Tibial artery (tissue), 4 donors: ENCODE measurements around the gene RBM43.
"Not testable (repeated sequence)": the region's sequence is repeated elsewhere in the genome, so short reads cannot be mapped to it uniquely, and the experiment has no call there.

Experiments used
- DNase-seq, 2 donors: peaks; one replicate each; pipeline ENCODE4 v3.0.0-alpha.2; 2019
- H3K27ac ChIP-seq, 2 donors: fragments of 200-600 bp; sonication (generic) in 1 of 2; 1 replicate in 1 of 2; 2 replicates in 1 of 2; pipeline ENCODE4 v1.5.1; 2018 to 2019; ENCODE audit warnings: mild to moderate bottlenecking in 1 of 2
- H3K27me3 ChIP-seq, 2 donors: fragments of 200-600 bp; sonication (generic) in 1 of 2; one replicate each; pipeline versions ENCODE4 v1.5.1 to v1.6.0; 2016 to 2019
- H3K36me3 ChIP-seq, 3 donors: fragments of 200-600 bp; sonication (generic) in 2 of 3; one replicate each; pipeline ENCODE4 v1.5.1; 2016 to 2019; ENCODE audit warnings: mild to moderate bottlenecking in 2 of 3
- H3K4me1 ChIP-seq, 4 donors: fragments of 200-600 bp; sonication (generic) in 2 of 4; 1 replicate in 3 of 4; 2 replicates in 1 of 4; pipeline ENCODE4 v1.5.1; 2016 to 2019
- H3K4me3 ChIP-seq, 2 donors: fragments of 200-600 bp; sonication (generic) in 1 of 2; 1 replicate in 1 of 2; 2 replicates in 1 of 2; pipeline ENCODE4 v1.5.1; 2018 to 2019; ENCODE audit warnings: mild to moderate bottlenecking in 2 of 2
- H3K9me3 ChIP-seq, 3 donors: fragments of 200-600 bp; sonication (generic) in 1 of 3; one replicate each; pipeline ENCODE4 v1.5.1; 2016 to 2019
- CTCF ChIP-seq, 2 experiments: fragments of 200-600 bp in 1 of 2; fragments of 450-650 bp in 1 of 2; IDR thresholded peaks; one replicate each; pipeline ENCODE4 v1.5.1; 2017 to 2019; ENCODE audit warnings: antibody characterized with exemption in 2 of 2, mild to moderate bottlenecking in 1 of 2, moderate library complexity in 1 of 2
- intact Hi-C: fragments of 100-400 bp; cut with DNase I; formaldehyde crosslinking; loops from one replicate; pipeline ENCODE4 v1.15.0; 2023; ENCODE audit warnings: low total_unique reads

The RBM43 gene

GRCh38 chr2:151299920-151300539, 38.4 kb upstream of the RBM43 start:
- intact Hi-C loops = no loop called here

GRCh38 chr2:151297882-151298281, 36.2 kb upstream of the RBM43 start:
- no peaks in the 10 kb centered on the region for H3K9me3 ChIP-seq
- H3K4me3 ChIP-seq = no peak overlapping the region
- DNase-seq = no peak
- no peak for TF ChIP-seq CTCF (IDR thresholded peaks at IDR 0.05)
- H3K27me3 ChIP-seq = no peaks in the 10 kb centered on the region
- no peaks in the 10 kb centered on the region for H3K4me1 ChIP-seq
- H3K36me3 ChIP-seq = no peaks in the 10 kb centered on the region
- intact Hi-C loops = no loop called here
- no peak overlapping the region for H3K27ac ChIP-seq

More at GRCh38 chr2:151299920-151300539, 38.4 kb upstream of the RBM43 start:
- no peaks in the 10 kb centered on the region for H3K4me1 ChIP-seq
- H3K27ac ChIP-seq = no peak overlapping the region
- DNase-seq = no peak
- no peaks in the 10 kb centered on the region for H3K27me3 ChIP-seq
- no peak overlapping the region for H3K4me3 ChIP-seq
- H3K36me3 ChIP-seq = no peaks in the 10 kb centered on the region
- no peaks in the 10 kb centered on the region for H3K9me3 ChIP-seq
- no peak for TF ChIP-seq CTCF (IDR thresholded peaks at IDR 0.05)

- H3K4me1 ChIP-seq, H3K27me3 ChIP-seq, H3K36me3 ChIP-seq, H3K4me3 ChIP-seq, H3K27ac ChIP-seq, DNase-seq, intact Hi-C loops, H3K9me3 ChIP-seq: not testable (repeated sequence)
These were observed 34.3 kb upstream of the RBM43 start for GRCh38 chr2:151295926-151296325.

GRCh38 chr2:151292546-151292945, 30.9 kb upstream of the RBM43 start:
- no peaks in the 10 kb centered on the region for H3K27me3 ChIP-seq
- H3K4me1 ChIP-seq = peaks cover 0 to 15% (median 0%) of the 10 kb centered on the region in 4 donors
- TF ChIP-seq CTCF (IDR thresholded peaks at IDR 0.05) = no peak
- no peak for DNase-seq
- intact Hi-C loops = no loop called here
- H3K4me3 ChIP-seq = no peak overlapping the region
- H3K27ac ChIP-seq = no peak overlapping the region
- H3K36me3 ChIP-seq = no peaks in the 10 kb centered on the region
- no peaks in the 10 kb centered on the region for H3K9me3 ChIP-seq

GRCh38 chr2:151292141-151292540, 30.5 kb upstream of the RBM43 start:
- no peak for TF ChIP-seq CTCF (IDR thresholded peaks at IDR 0.05)
- DNase-seq = no peak
- H3K27me3 ChIP-seq = no peaks in the 10 kb centered on the region
- no peaks in the 10 kb centered on the region for H3K36me3 ChIP-seq
- H3K4me1 ChIP-seq = peaks cover 0 to 15% (median 0%) of the 10 kb centered on the region in 4 donors
- no peak overlapping the region for H3K27ac ChIP-seq
- H3K9me3 ChIP-seq = no peaks in the 10 kb centered on the region
- intact Hi-C loops = no loop called here
- H3K4me3 ChIP-seq = no peak overlapping the region

- no peak overlapping the region for H3K27ac ChIP-seq
- H3K27me3 ChIP-seq = no peaks in the 10 kb centered on the region
- H3K9me3 ChIP-seq = no peaks in the 10 kb centered on the region
- H3K4me1 ChIP-seq = peaks cover 0 to 15% (median 0%) of the 10 kb centered on the region in 4 donors
- intact Hi-C loops = no loop called here
- no peak for TF ChIP-seq CTCF (IDR thresholded peaks at IDR 0.05)
- no peaks in the 10 kb centered on the region for H3K36me3 ChIP-seq
- H3K4me3 ChIP-seq = no peak overlapping the region
- no peak for DNase-seq
These were observed 29.6 kb upstream of the RBM43 start for GRCh38 chr2:151291224-151291623.
